ENCODE results near the gene PAN3. TPM values are rescaled to one million over a fixed set of nuclear protein-coding genes. Genes with fewer than 3 reads are reported as not detected.

The PAN3 gene
- total RNA-seq, 1 donor from 2014 or later = 50.1 TPM

DNA sequence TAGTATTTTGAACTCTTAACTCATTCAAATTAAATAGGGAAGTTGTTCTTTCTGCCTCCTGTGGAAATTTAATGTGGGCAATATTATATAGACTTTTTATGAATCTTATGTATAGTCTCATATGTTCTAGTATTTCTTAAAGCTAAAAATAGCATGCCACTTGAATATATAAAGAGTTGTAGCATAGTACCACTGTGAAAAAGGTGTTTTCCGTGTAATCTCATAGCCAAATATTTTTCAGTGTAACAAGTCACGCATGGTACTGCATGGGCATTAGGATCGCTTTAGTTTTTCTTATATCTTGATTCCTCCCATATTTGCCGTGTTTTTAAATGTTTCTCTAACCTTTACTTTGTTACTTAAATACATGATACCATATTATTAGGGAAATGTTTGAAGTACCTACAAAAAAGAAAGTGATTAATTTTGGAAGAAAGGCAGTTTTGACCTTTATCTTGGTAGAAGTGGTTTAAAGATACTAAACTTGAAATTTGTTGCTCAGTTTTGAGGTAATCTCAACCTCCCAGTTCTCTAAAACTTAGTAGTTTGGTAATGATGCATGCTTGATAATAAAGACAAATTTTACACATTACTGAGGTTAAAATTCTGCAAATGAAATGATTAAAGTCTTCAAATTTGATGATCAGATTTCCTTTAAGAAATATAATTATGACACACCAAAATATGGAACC is 81.2 kb downstream of the PAN3 start:
- Mint-ChIP-seq H3K27ac (no peak overlapping the region), H3K36me3 (peaks cover 7% of the 10 kb centered on the region), H3K4me1 (no peaks in the 10 kb centered on the region), H3K27me3 (ENCODE audit: insufficient read depth, low read depth) (no peaks in the 10 kb centered on the region), H3K4me3 (no peak overlapping the region), H3K9me3 (no peaks in the 10 kb centered on the region)
- Histone ChIP-seq H2AFZ (replicated peaks) (no peak overlapping the region), H3K27ac (no peak overlapping the region), H3K4me2 (no peak overlapping the region), H3K4me1 (no peaks in the 10 kb centered on the region), H4K20me1 (ENCODE audit: low read depth) (no peaks in the 10 kb centered on the region), H3K27me3 (no peaks in the 10 kb centered on the region), H3K9ac (no peak overlapping the region), H3K36me3 (no peaks in the 10 kb centered on the region), H3K9me3 (ENCODE audit: low read depth) (no peaks in the 10 kb centered on the region), H3K79me2 (ENCODE audit: low read depth) (no peaks in the 10 kb centered on the region), H3K4me3 (no peak overlapping the region), H3F3A (ENCODE audit: low read depth) (peaks cover 4% of the 10 kb centered on the region)
- DNase-seq (ENCODE audit: low spot score) = no peak
- TF ChIP-seq EZH2phosphoT487 (IDR thresholded peaks at IDR 0.05) (no peak), EZH2 (IDR thresholded peaks at IDR 0.05) (no peak)
- TF ChIP-seq, protein P1, sequence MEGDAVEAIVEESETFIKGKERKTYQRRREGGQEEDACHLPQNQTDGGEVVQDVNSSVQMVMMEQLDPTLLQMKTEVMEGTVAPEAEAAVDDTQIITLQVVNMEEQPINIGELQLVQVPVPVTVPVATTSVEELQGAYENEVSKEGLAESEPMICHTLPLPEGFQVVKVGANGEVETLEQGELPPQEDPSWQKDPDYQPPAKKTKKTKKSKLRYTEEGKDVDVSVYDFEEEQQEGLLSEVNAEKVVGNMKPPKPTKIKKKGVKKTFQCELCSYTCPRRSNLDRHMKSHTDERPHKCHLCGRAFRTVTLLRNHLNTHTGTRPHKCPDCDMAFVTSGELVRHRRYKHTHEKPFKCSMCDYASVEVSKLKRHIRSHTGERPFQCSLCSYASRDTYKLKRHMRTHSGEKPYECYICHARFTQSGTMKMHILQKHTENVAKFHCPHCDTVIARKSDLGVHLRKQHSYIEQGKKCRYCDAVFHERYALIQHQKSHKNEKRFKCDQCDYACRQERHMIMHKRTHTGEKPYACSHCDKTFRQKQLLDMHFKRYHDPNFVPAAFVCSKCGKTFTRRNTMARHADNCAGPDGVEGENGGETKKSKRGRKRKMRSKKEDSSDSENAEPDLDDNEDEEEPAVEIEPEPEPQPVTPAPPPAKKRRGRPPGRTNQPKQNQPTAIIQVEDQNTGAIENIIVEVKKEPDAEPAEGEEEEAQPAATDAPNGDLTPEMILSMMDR (IDR thresholded peaks at IDR 0.05) = no peak

DNA sequence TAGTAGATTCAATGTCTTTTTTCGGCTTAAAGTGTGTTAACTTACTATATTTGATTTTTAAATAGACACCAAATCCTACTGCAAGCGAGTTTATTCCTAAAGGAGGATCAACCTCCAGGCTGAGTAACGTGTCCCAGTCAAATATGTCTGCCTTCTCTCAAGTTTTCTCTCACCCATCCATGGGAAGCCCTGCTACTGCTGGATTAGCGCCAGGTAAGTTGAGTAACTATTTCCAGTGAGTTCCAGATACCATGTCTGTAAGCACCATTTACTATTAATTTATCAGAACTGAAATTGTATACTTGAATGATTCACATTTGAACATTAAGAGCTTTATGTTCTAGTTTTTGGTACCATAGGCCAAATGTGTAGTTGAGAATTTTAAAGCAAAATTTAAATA is 81.8 kb downstream of the PAN3 start:
- H3K36me3 Mint-ChIP-seq = peaks cover 4% of the 10 kb centered on the region
- H3K4me3 ChIP-seq = no peak overlapping the region
- no peaks in the 10 kb centered on the region for H3K27me3 Mint-ChIP-seq (ENCODE audit: insufficient read depth, low read depth)
- H3K9me3 Mint-ChIP-seq = no peaks in the 10 kb centered on the region
- no peak overlapping the region for H3K9ac ChIP-seq
- no peaks in the 10 kb centered on the region for H3K4me1 ChIP-seq
- no peaks in the 10 kb centered on the region for H3K79me2 ChIP-seq (ENCODE audit: low read depth)
- H3K27me3 ChIP-seq = no peaks in the 10 kb centered on the region
- H3K27ac ChIP-seq = no peak overlapping the region
- H3K9me3 ChIP-seq (ENCODE audit: low read depth) = no peaks in the 10 kb centered on the region
- peaks cover 3% of the 10 kb centered on the region for H3K36me3 ChIP-seq
- H2AFZ ChIP-seq (replicated peaks) = no peak overlapping the region
- no peak overlapping the region for H3K27ac Mint-ChIP-seq
- no peak overlapping the region for H3K4me3 Mint-ChIP-seq
- TF ChIP-seq, protein P1 (IDR thresholded peaks at IDR 0.05) = no peak
- TF ChIP-seq EZH2 (IDR thresholded peaks at IDR 0.05) (no peak), EZH2phosphoT487 (IDR thresholded peaks at IDR 0.05) (no peak)
- peaks cover 4% of the 10 kb centered on the region for H3F3A ChIP-seq (ENCODE audit: low read depth)
- no peak overlapping the region for H3K4me2 ChIP-seq
- H3K4me1 Mint-ChIP-seq = no peaks in the 10 kb centered on the region
- H4K20me1 ChIP-seq (ENCODE audit: low read depth) = no peaks in the 10 kb centered on the region
- DNase-seq (ENCODE audit: low spot score) = no peak

DNA sequence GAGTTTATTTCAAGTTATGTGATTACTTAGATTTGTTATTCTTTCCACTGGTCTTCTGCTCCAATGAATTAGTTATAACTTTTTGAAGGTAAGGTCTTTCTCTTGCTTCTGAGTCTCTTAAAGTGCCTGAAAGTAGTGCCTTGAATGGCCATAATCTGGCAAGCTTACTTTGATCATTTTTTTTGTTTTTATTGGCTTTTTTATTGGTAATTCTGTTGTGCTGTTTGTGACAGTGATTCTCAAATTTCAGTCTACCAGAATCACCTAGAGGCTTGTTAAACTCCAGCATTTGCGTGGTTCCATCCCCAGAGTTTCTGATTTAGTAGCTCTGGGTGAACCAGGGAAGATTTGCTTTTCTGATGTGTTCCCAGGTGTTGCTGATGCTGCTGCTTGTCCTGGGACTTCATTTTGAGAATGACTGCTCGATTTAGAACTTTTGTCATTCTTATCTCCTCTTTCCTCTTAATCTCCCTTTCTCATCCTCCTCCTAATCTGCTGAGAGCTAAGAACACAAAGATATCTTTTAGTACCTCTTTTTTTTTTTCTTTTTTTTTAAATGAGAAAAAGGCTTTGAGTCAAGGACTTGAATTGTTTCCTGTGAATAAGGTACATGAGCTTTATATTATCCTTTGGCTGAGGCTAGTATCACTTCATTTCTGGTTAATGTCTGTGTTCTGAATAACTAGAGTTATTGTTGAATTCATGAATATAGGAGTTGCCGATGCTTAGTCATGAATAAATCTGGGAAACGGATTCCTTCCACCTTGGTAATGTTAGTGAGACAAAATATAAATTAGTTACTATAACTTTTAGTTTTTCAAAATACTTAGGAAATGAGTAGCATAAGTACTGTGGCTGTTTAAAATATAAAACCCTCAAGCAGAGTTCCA is 91.4 kb downstream of the PAN3 start:
- no peaks in the 10 kb centered on the region for H3K9me3 ChIP-seq (ENCODE audit: low read depth)
- H3K9ac ChIP-seq = no peak overlapping the region
- H3K79me2 ChIP-seq (ENCODE audit: low read depth) = no peaks in the 10 kb centered on the region
- no peak overlapping the region for H3K4me3 ChIP-seq
- peaks cover 12% of the 10 kb centered on the region for H4K20me1 ChIP-seq (ENCODE audit: low read depth)
- DNase-seq (ENCODE audit: low spot score) = no peak
- peaks cover 5% of the 10 kb centered on the region for H3K4me1 ChIP-seq
- no peak overlapping the region for H3K4me3 Mint-ChIP-seq
- no peaks in the 10 kb centered on the region for H3K27me3 Mint-ChIP-seq (ENCODE audit: insufficient read depth, low read depth)
- no peak overlapping the region for H3K27ac ChIP-seq
- no peak overlapping the region for H3K27ac Mint-ChIP-seq
- peaks cover 5% of the 10 kb centered on the region for H3K36me3 ChIP-seq
- TF ChIP-seq, protein P1 (IDR thresholded peaks at IDR 0.05) = no peak
- TF ChIP-seq EZH2phosphoT487 (IDR thresholded peaks at IDR 0.05) (no peak), EZH2 (IDR thresholded peaks at IDR 0.05) (no peak)
- H3K36me3 Mint-ChIP-seq = peaks cover 16% of the 10 kb centered on the region
- H3K4me2 ChIP-seq = no peak overlapping the region
- H3F3A ChIP-seq (ENCODE audit: low read depth) = no peaks in the 10 kb centered on the region
- no peak overlapping the region for H2AFZ ChIP-seq (replicated peaks)
- H3K9me3 Mint-ChIP-seq = no peaks in the 10 kb centered on the region
- H3K4me1 Mint-ChIP-seq = no peaks in the 10 kb centered on the region
- no peaks in the 10 kb centered on the region for H3K27me3 ChIP-seq

All from neural progenitor cell (in vitro differentiated cells).